Neural cell (in vitro differentiated cells): ENCODE results near the gene SLC16A10. TPM values are rescaled to one million over a fixed set of nuclear protein-coding genes. Genes with fewer than 3 reads are reported as not detected.

Source experiments
- H2AFZ ChIP-seq: fragments of 200-600, 300-800 bp; sonication (generic), shearing (Covaris generic); 2 replicates; pipeline ENCODE4 v1.6.0; 2014; ENCODE audit warnings: low read depth, mild to moderate bottlenecking, antibody characterized with exemption, low read length, moderate library complexity
- H3F3A ChIP-seq: fragments of 200-600 bp; shearing (Covaris generic); 2 replicates; pipeline ENCODE4 v1.6.1; 2016; ENCODE audit warnings: mild to moderate bottlenecking, moderate library complexity, mixed read lengths, antibody characterized with exemption, low read length; ENCODE audit not compliant: insufficient read depth, poor library complexity, severe bottlenecking
- H3K27ac ChIP-seq: fragments of 200-600, 300-800 bp; sonication (generic), shearing (Covaris generic); 2 replicates; pipeline ENCODE4 v1.5.1; 2014; ENCODE audit warnings: mild to moderate bottlenecking, low read length, moderate library complexity
- H3K27me3 ChIP-seq: fragments of 300-800, 200-600 bp; sonication (generic), shearing (Covaris generic); 2 replicates; pipeline ENCODE4 v1.6.0; 2014; ENCODE audit warnings: mild to moderate bottlenecking, low read depth, low read length, moderate library complexity; ENCODE audit not compliant: insufficient read depth
- H3K36me3 ChIP-seq: fragments of 300-800, 200-600 bp; sonication (generic), shearing (Covaris generic); 2 replicates; pipeline ENCODE4 v1.5.1; 2014; ENCODE audit warnings: mild to moderate bottlenecking, antibody characterized with exemption, low read length, moderate library complexity; ENCODE audit not compliant: insufficient read depth
- H3K4me2 ChIP-seq: fragments of 300-800, 200-600 bp; sonication (generic), shearing (Covaris generic); 2 replicates; pipeline ENCODE4 v1.6.0; 2014; ENCODE audit warnings: mild to moderate bottlenecking, low read length
- H3K4me3 ChIP-seq: fragments of 300-800, 200-600 bp; sonication (generic), shearing (Covaris generic); 2 replicates; pipeline ENCODE4 v1.5.1; 2014; ENCODE audit warnings: mild to moderate bottlenecking, low read length, moderate library complexity
- H3K79me2 ChIP-seq: fragments of 200-600 bp; shearing (Covaris generic); replicated peaks from 2 replicates; pipeline ENCODE4 v1.6.0; 2014; ENCODE audit warnings: mild to moderate bottlenecking, low read length, moderate library complexity; ENCODE audit not compliant: insufficient read depth
- H3K9ac ChIP-seq: fragments of 300-800, 200-600 bp; sonication (generic), shearing (Covaris generic); 2 replicates; pipeline ENCODE4 v1.6.1; 2016; ENCODE audit warnings: mild to moderate bottlenecking, low read length, mixed read lengths
- H3K9me2 ChIP-seq: fragments of 200-600 bp; shearing (Covaris generic); 2 replicates; pipeline ENCODE4 v1.6.1; 2016; ENCODE audit warnings: mild to moderate bottlenecking, low read length, mixed read lengths; ENCODE audit not compliant: insufficient read depth
- H3K9me3 ChIP-seq: fragments of 200-600, 300-800 bp; sonication (generic), shearing (Covaris generic); 2 replicates; pipeline ENCODE4 v1.6.1; 2016; ENCODE audit warnings: mild to moderate bottlenecking, mixed run types, low read length, moderate library complexity, mixed read lengths
- H4K20me1 ChIP-seq: fragments of 200-600 bp; shearing (Covaris generic); 2 replicates; pipeline ENCODE4 v1.6.1; 2016; ENCODE audit warnings: mild to moderate bottlenecking, mixed run types; ENCODE audit not compliant: insufficient read depth
- CTCF ChIP-seq: fragments of 450-650 bp; IDR thresholded peaks from 2 replicates; pipeline ENCODE4 v1.5.1; 2014; ENCODE audit warnings: antibody characterized with exemption, mild to moderate bottlenecking, moderate library complexity; ENCODE audit not compliant: poor library complexity, severe bottlenecking
- EP300 ChIP-seq: fragments of 450-650 bp; conservative IDR thresholded peaks from 2 replicates; pipeline ENCODE4 v1.6.1; 2014; ENCODE audit warnings: antibody characterized with exemption, mild to moderate bottlenecking, moderate library complexity; ENCODE audit not compliant: poor library complexity, severe bottlenecking
- EZH2 ChIP-seq: fragments of 200-600, 300-800 bp; shearing (Covaris generic), sonication (generic); IDR thresholded peaks from 2 replicates; pipeline ENCODE4 v1.6.1; 2014; ENCODE audit warnings: antibody characterized with exemption, low read length, borderline replicate concordance, mild to moderate bottlenecking; ENCODE audit not compliant: insufficient read depth, poor library complexity, severe bottlenecking
- MXI1 ChIP-seq: fragments of 450-650 bp; conservative IDR thresholded peaks from 2 replicates; pipeline ENCODE4 v1.6.1; 2014; ENCODE audit warnings: antibody characterized with exemption, mild to moderate bottlenecking; ENCODE audit not compliant: poor library complexity, severe bottlenecking
- POLR2AphosphoS5 ChIP-seq: IDR thresholded peaks from 2 replicates; pipeline ENCODE4 v1.6.1; 2012
- RAD21 ChIP-seq: fragments of 450-650 bp; conservative IDR thresholded peaks from 2 replicates; pipeline ENCODE4 v1.6.1; 2014; ENCODE audit warnings: antibody characterized with exemption, mild to moderate bottlenecking, moderate library complexity
- REST ChIP-seq: IDR thresholded peaks from 2 replicates; pipeline ENCODE4 v1.6.1; 2012; ENCODE audit warnings: borderline replicate concordance
- SMC3 ChIP-seq: fragments of 450-650 bp; conservative IDR thresholded peaks from 2 replicates; pipeline ENCODE4 v1.6.1; 2014; ENCODE audit warnings: antibody characterized with exemption, mild to moderate bottlenecking, moderate library complexity; ENCODE audit not compliant: poor library complexity
- TAF1 ChIP-seq: IDR thresholded peaks from 2 replicates; pipeline ENCODE4 v1.6.1; 2012; ENCODE audit warnings: low read depth
- polyA plus RNA-seq: library from polyadenylated mRNA; depleted of rRNA; stranded (reverse); fragments of >200 nt; gene quantifications from 2 replicates; pipeline ENCODE4 v1.2.3, GENCODE V29; 2014

SLC16A10 gene
- polyA plus RNA-seq, 1 donor from 2014 or later = 1.5 TPM

GRCh38 chr6:111248789-111249188 lies 161.5 kb downstream of the SLC16A10 start:
- Histone ChIP-seq H3F3A (no peaks in the 10 kb centered on the region), H3K4me2 (no peak overlapping the region), H3K27ac (no peak overlapping the region), H3K27me3 (no peaks in the 10 kb centered on the region), H3K36me3 (no peaks in the 10 kb centered on the region), H3K79me2 (no peaks in the 10 kb centered on the region), H3K4me3 (no peak overlapping the region), H3K9me3 (no peaks in the 10 kb centered on the region), H3K9me2 (no peaks in the 10 kb centered on the region), H2AFZ (no peak overlapping the region), H3K9ac (no peak overlapping the region), H4K20me1 (no peaks in the 10 kb centered on the region)
- TF ChIP-seq MXI1 (no peak), REST (no peak), EZH2 (no peak), SMC3 (no peak), POLR2AphosphoS5 (no peak), TAF1 (no peak), RAD21 (no peak), EP300 (no peak), CTCF (no peak)

GRCh38 chr6:111250791-111251354 lies 163.6 kb downstream of the SLC16A10 start:
- Histone ChIP-seq H3K79me2 (no peaks in the 10 kb centered on the region), H3K4me2 (no peak overlapping the region), H4K20me1 (no peaks in the 10 kb centered on the region), H3K36me3 (no peaks in the 10 kb centered on the region), H3K4me3 (no peak overlapping the region), H3K27ac (no peak overlapping the region), H2AFZ (no peak overlapping the region), H3K27me3 (no peaks in the 10 kb centered on the region), H3K9ac (no peak overlapping the region), H3K9me3 (no peaks in the 10 kb centered on the region), H3K9me2 (no peaks in the 10 kb centered on the region), H3F3A (no peaks in the 10 kb centered on the region)
- TF ChIP-seq MXI1 (no peak), EZH2 (no peak), POLR2AphosphoS5 (no peak), TAF1 (no peak), RAD21 (no peak), REST (no peak), CTCF (no peak), SMC3 (no peak), EP300 (no peak)
